Fibroblast of villous mesenchyme (primary cell): Measurements from ENCODE around the gene LSP1. TPM values are rescaled to one million over a fixed set of nuclear protein-coding genes. Genes with fewer than 3 reads are reported as not detected.
A peak's percentile ranks its signal among the peaks of the same experiment; 100 is the strongest.

Source experiments
- DNase-seq: peaks from one replicate; pipeline ENCODE4 v3.0.0-alpha.2; 2010; ENCODE audit warnings: low read depth
- H3K4me3 ChIP-seq: 2 replicates; pipeline ENCODE4 v1.5.1; 2011; ENCODE audit warnings: low read depth, mild to moderate bottlenecking, low read length
- total RNA-seq: library from RNA; depleted of rRNA; stranded (reverse); fragments of >200 nt; gene quantifications from 2 replicates; pipeline ENCODE4 v1.2.3, GENCODE V29; 2012
- TF ChIP-seq, protein P1 (sequence below): IDR thresholded peaks from 2 replicates; pipeline ENCODE4 v1.5.1; 2012; ENCODE audit warnings: low read depth, mild to moderate bottlenecking, low read length; ENCODE audit not compliant: insufficient read depth

LSP1 gene
- total RNA-seq, 1 donor = not detected

DNA sequence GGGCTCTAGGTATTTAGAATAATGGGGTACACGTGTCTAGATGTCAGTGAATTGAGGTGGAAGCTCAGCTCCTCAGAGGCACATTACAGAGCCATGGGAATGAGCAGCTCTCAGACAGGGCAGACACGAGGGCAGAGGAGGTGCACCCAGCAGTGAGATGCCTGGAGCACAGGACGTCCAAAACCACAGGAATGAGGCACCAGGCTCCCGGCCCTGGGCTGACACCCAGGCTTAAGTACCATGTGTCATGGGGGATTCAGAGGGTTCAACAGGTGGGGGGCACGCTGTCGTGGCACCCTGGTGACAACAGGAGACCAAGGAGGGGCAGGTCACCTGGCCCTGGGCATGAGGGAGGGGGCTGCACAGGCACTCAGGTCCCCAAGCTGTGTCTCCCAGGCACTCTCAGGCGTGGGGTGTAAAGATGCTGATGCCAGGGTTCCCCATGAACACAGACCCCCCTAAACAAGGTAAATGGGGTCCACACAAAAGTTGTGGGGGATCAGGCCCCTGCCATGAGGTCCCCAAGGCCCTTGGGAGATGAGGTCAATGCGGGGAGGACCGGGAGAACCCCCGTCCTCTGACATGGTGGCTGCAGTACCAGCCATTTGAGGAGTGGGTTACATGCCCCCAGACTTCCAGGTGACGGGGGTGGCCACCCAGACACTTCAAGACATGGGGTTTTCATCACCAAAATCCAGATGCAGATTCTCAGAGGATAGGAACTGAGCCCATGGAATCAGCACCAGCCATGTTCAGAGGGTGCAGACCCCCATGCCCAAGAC lies 23.7 kb upstream of the LSP1 start:
- peak; percentile 48 for DNase-seq

DNA sequence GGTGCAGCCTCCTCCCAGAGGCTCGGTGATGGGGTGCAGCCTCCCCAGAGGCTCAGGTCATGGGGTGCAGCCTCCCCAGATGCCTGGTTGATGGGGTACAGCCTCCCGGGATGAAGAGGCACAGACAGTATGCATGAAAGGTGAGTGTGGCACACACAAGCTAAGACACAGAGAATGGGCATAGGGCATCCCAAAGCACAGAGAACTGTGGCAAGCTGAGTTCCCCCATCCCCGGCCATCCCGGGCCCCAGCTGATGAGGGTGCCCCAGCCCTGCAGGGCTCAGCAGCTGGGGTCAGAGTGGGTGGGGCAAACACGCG lies 22.9 kb upstream of the LSP1 start:
- no peak overlapping the region for H3K4me3 ChIP-seq
- DNase-seq = no peak
- TF ChIP-seq, protein P1, sequence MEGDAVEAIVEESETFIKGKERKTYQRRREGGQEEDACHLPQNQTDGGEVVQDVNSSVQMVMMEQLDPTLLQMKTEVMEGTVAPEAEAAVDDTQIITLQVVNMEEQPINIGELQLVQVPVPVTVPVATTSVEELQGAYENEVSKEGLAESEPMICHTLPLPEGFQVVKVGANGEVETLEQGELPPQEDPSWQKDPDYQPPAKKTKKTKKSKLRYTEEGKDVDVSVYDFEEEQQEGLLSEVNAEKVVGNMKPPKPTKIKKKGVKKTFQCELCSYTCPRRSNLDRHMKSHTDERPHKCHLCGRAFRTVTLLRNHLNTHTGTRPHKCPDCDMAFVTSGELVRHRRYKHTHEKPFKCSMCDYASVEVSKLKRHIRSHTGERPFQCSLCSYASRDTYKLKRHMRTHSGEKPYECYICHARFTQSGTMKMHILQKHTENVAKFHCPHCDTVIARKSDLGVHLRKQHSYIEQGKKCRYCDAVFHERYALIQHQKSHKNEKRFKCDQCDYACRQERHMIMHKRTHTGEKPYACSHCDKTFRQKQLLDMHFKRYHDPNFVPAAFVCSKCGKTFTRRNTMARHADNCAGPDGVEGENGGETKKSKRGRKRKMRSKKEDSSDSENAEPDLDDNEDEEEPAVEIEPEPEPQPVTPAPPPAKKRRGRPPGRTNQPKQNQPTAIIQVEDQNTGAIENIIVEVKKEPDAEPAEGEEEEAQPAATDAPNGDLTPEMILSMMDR = no peak

More for the DNA sequence above, 23.7 kb upstream of the LSP1 start:
- H3K4me3 ChIP-seq = no peak overlapping the region
- TF ChIP-seq, protein P1 = no peak

DNA sequence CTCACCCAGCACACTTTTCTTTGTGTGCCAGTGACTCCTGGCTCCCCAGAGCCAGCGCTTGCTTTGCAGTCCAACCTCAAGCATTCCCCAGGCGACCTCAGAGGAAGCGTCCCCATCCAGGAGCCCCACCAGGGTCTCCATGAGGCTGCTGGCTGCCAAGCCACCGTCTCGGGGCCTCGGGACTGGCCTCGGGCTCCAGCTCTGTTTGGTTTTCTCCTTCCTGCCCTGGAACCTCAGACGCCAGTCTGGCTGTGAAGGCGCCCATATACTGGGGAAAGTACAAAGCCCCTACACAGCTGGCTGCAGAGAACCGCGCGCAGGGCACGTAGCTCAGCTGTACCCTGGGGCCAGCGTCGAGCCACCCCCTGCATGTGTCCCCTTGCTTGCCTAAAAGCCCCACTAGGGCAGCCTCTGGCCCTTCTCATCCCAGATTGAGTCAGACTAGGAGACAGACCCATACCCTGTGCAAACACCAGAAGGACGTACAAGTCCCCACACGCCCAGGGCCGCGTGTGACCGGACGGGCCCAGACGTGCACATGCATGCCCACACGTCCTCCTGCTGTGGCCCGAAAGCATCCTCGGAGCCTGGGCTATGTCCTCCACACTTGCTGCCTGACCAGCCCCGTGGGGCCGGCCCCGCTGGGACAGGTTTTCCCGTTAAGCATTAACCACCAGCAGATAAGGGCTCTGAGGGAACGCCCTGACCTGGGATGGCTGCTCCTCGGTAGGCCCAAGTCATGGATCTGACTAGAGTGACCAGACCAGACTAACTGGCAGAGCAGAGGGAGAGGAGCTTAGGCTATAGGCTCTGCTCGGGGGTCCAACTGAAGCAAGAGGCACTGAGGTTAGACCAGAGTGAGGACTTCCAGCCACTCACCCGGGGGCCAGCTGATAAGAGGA lies 22.3 kb upstream of the LSP1 start:
- DNase-seq = peak; percentile 24
- TF ChIP-seq, protein P1 = no peak
- no peak overlapping the region for H3K4me3 ChIP-seq

DNA sequence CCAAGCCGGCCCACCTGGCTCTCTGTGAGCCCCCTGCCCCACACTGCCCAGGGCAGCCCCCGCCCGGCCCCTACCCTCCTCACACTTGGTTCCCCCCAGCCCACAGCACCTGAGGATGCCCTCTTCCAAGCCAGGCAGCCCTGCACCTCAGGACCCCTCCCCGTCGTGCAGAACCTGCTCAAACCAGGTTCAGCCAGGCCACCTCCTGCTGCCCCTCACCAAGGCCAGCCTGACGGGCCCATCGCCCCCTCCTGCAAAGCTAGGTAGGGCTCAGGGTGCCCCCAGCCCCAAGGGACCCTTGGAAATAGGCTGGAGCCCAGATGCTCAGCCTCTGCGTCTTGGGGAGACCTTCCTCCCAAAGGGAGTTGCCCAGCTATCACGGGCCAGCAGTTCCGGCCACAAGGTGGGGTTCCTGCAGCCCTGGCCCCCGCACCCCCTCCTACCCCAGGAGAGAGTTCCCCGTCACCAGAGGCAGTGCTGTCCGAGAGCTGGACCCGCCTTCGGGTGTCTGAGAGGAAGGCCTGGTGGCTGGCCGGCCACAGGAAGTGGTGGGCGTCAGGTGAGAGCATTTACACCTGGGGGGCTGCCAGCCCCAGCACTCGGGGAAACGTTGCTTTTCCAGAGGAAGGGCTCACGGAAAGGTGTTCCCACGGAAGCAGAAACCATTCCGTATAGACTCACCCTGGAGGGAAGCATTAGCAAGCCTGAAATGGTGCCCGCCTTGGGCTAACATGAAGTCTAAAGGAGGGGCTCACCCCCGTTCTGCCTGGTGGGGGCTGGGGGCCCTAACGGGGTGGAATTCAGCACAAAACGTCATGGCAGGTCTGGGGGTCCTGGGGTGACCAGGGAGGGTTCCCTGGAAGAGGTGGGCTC lies 21.3 kb upstream of the LSP1 start:
- TF ChIP-seq, protein P1 = no peak
- no peak overlapping the region for H3K4me3 ChIP-seq
- DNase-seq = no peak

DNA sequence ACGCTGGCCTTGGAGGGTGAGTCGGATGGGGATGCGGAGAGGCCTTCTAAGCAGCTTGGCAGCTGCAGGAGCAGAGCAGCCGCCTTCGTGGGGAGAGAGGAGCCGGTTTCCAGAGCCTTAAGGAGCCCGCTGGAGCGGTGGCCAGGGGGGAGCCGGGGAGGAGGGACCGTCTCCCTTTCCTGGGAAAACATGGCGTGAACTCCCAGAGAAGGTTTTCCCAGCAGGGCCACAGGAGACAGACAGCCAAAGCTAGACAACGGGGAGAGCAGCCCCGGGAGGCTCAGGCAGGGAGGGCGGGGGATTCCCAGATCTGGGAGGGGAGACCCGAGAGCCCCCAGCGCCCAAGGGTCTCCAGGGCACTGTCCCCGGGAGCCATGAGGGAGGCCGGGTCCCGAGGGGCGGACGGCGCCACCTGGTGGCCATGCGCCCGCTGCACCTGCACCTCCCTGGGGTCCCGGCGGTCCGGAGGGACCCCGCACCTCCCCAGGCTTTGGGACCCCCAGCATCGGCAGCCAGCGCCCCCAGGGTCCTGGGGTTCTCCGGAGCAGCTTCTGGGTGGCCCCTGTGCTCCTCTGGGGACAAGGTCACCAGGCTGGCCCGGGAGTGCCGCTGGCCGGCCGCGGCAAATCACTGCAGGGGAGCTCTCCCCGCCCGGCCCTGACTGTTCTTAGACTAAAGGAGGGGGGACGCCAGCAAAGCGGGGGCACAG lies 20.5 kb upstream of the LSP1 start:
- DNase-seq = peak; percentile 4
- no peak overlapping the region for H3K4me3 ChIP-seq
- TF ChIP-seq, protein P1 = peak; percentile 93

DNA sequence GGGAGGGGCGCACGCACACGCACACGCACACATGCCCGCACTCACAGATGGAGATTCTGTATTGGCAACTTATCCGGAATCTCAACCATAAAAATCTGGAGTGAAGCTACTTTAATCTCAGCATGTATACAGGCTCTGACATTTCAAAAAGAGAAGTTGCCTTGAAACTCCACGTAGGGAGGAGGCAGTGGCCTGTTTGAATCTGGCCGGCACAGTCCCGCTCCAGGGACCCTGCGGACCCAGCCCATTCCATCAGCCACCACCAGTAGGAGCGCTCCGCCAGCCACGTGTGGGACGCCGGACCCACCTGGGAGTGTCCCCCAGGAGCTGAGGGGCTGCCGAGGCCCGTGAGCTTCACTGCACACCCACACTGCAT lies 20.0 kb upstream of the LSP1 start:
- TF ChIP-seq, protein P1 = no peak
- DNase-seq = no peak
- H3K4me3 ChIP-seq = no peak overlapping the region
